ENCODE measurements around the gene TMEM47. TPM values are rescaled to one million over a fixed set of nuclear protein-coding genes. Genes with fewer than 3 reads are reported as not detected.

TMEM47 gene
- total RNA-seq (54.1 TPM), polyA plus RNA-seq (47.7 TPM)

DNA sequence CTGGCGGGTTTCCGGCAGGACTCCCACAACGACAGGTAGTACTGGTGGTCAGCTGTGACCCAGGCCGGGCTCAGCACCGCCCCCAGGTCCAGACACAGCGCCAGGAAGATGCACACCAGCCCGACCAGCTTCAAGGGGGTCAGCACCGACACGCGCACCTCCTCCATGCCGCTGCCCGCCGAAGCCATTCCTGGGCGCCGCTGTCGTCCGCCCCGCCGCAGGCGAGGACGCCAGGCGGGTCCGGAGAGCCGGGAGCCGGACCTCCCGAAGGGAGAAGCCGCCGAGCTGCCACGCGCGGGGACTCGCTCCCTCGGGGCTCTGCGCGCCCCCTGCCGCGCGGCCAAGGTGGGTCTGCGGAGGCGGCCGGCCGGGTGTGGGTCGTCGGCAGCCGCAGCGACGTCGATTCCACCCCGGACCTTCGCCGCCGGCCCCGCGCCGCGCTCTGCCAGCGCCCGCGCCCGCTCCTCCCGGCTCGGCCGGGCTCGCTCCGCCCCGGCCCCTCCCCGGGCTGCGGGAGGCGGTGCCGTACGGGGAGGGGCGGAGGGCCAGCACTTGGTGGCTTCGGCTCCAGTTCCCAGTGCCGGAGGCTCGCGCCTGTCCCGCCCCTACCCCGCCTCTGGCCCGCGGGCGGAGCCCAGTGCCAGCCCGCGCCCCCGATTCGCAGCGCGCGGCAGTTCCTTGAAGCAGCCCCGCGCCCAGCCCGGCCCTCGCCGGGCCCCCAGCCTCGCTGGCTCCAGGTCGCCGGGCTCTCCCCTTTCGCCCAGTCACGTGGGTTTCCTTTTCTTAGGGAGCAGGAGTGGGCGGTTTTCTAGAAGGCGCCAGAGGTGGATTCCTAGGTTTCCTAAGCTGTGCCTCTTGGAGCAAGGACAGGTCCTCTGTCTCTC is at the start of gene TMEM47:
TSS of gene TMEM47 (minus strand) at position 444 of the 884 bp plus-strand sequence. CDS start at position 188, 256 bp downstream.
- DNase-seq (ENCODE audit: extremely low spot score) = no peak
- peak within 1 kb of the TSS; percentile 73 for H3K27ac ChIP-seq (ENCODE audit: low read depth)

GRCh38 chrX:34687095-34687494 is 30.0 kb upstream of the TMEM47 start:
- H3K36me3 ChIP-seq (ENCODE audit: insufficient read depth) = no peaks in the 10 kb centered on the region
- no peak for DNase-seq (ENCODE audit: extremely low spot score)
- H3K4me1 ChIP-seq (ENCODE audit: insufficient read depth) = no peaks in the 10 kb centered on the region
- 68% methylated on average over 2 of the region's 2 CpGs for WGBS
- no peak overlapping the region for H3K27ac ChIP-seq (ENCODE audit: low read depth)
- no peak overlapping the region for H3K4me3 ChIP-seq (ENCODE audit: low read depth, low read length)

More for the DNA sequence above, at the start of gene TMEM47:
- Histone ChIP-seq H3K36me3 (ENCODE audit: insufficient read depth) (no peaks in the 10 kb centered on the region), H3K4me3 (ENCODE audit: low read depth, low read length) (peak within 1 kb of the TSS; percentile 76), H3K4me1 (ENCODE audit: insufficient read depth) (no peaks in the 10 kb centered on the region)
- WGBS = 2% methylated on average over 87 of the region's 100 CpGs

DNA sequence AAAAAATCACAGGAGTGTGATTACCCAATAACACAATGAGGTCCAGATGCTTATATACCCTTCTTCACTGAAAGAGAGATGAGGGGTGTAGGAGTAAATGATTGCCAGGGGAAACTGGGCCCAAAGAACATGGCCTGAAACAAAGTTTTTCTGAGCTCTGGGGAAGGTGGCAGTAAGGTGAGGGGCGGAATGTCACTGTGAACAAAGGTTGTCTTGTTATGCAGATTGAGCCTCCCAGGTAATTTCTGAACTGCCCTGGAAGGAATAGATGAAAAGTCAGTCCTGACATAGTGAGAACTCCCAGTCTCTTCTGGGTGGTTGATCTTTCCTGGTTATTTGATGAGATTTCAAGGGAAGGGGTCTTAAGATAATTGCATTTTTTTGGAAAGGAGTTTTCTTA is 2.5 kb upstream of the TMEM47 start:
- no peak for DNase-seq (ENCODE audit: extremely low spot score)
- Histone ChIP-seq H3K4me1 (ENCODE audit: insufficient read depth) (no peaks in the 10 kb centered on the region), H3K4me3 (ENCODE audit: low read depth, low read length) (no peak overlapping the region), H3K27ac (ENCODE audit: low read depth) (no peak overlapping the region), H3K36me3 (ENCODE audit: insufficient read depth) (no peaks in the 10 kb centered on the region)
- 96% methylated on average over 1 of the region's 1 CpG for WGBS

- H3K36me3 ChIP-seq (ENCODE audit: insufficient read depth) = no peaks in the 10 kb centered on the region
- WGBS = 90% methylated on average over 4 of the region's 4 CpGs
- no peaks in the 10 kb centered on the region for H3K4me1 ChIP-seq (ENCODE audit: insufficient read depth)
- no peak overlapping the region for H3K27ac ChIP-seq (ENCODE audit: low read depth)
- H3K4me3 ChIP-seq (ENCODE audit: low read depth, low read length) = no peak overlapping the region
- DNase-seq (ENCODE audit: extremely low spot score) = no peak
Observed at GRCh38 chrX:34658326-34658725, 1.2 kb upstream of the TMEM47 start.

GRCh38 chrX:34657726-34658070 is 613 bp upstream of the TMEM47 start:
- peak overlapping the region; percentile 76 for H3K4me3 ChIP-seq (ENCODE audit: low read depth, low read length)
- WGBS = 5% methylated on average over 13 of the region's 13 CpGs
- H3K4me1 ChIP-seq (ENCODE audit: insufficient read depth) = no peaks in the 10 kb centered on the region
- H3K27ac ChIP-seq (ENCODE audit: low read depth) = no peak overlapping the region
- DNase-seq (ENCODE audit: extremely low spot score) = no peak
- no peaks in the 10 kb centered on the region for H3K36me3 ChIP-seq (ENCODE audit: insufficient read depth)

DNA sequence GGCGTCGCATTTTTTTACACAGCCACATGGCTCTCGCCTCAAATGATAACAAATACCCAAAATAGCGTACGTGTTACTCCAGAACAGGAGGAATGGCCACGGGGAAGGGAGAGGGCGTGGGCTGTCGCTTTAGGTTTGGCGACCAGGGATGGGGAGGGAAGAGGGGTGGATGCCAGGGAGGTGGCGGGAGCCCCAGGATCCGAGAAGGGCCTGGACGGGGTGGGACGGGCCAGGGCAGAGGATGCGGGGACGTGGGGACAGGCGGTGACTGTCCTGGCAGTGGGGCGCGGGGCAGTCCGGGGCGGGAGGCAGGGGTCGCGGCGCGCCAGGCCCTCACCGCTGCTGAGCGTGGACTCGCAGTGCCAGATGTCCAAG is 631 bp downstream of the TMEM47 start:
- Histone ChIP-seq H3K4me1 (ENCODE audit: insufficient read depth) (no peaks in the 10 kb centered on the region), H3K36me3 (ENCODE audit: insufficient read depth) (no peaks in the 10 kb centered on the region), H3K27ac (ENCODE audit: low read depth) (peak overlapping the region; percentile 73), H3K4me3 (ENCODE audit: low read depth, low read length) (peak overlapping the region; percentile 76)
- 1% methylated on average over 26 of the region's 27 CpGs for WGBS
- DNase-seq (ENCODE audit: extremely low spot score) = no peak

- H3K4me3 ChIP-seq (ENCODE audit: low read depth, low read length) = peak overlapping the region; percentile 76
- no peaks in the 10 kb centered on the region for H3K36me3 ChIP-seq (ENCODE audit: insufficient read depth)
- peak overlapping the region; percentile 50 for H3K27ac ChIP-seq (ENCODE audit: low read depth)
- DNase-seq (ENCODE audit: extremely low spot score) = no peak
- H3K4me1 ChIP-seq (ENCODE audit: insufficient read depth) = no peaks in the 10 kb centered on the region
- 3% methylated on average over 25 of the region's 25 CpGs for WGBS
Observed at GRCh38 chrX:34655501-34656455, 1.3 kb downstream of the TMEM47 start.

- H3K4me1 ChIP-seq (ENCODE audit: insufficient read depth) = no peaks in the 10 kb centered on the region
- no peak overlapping the region for H3K27ac ChIP-seq (ENCODE audit: low read depth)
- 29% methylated on average over 9 of the region's 9 CpGs for WGBS
- peak overlapping the region; percentile 76 for H3K4me3 ChIP-seq (ENCODE audit: low read depth, low read length)
- DNase-seq (ENCODE audit: extremely low spot score) = no peak
- H3K36me3 ChIP-seq (ENCODE audit: insufficient read depth) = no peaks in the 10 kb centered on the region
Observed at GRCh38 chrX:34654696-34655490, 2.2 kb downstream of the TMEM47 start.

GRCh38 chrX:34653811-34654210 is 3.3 kb downstream of the TMEM47 start:
- peak overlapping the region; percentile 76 for H3K4me3 ChIP-seq (ENCODE audit: low read depth, low read length)
- WGBS = 52% methylated on average over 6 of the region's 6 CpGs

DNA sequence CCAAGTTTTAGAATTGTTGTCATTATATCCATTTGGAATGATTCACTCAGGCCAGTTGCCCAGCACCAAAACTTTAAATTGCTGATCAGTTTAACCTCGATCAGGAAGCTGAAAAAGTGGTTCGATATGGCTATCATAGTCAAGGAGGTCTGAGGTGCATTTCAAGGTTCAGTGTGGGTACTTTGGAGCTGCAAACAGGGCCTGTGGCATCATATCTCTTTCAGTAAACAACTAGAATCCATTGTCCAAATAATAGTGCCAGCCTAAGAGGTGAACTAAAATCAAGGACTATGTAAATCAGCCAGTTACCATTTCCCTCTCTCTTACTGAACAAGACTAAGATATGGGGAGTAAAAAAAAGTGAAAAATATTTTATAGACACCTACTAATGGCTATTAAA is 14.2 kb downstream of the TMEM47 start:
- no peaks in the 10 kb centered on the region for H3K4me1 ChIP-seq (ENCODE audit: insufficient read depth)

More at GRCh38 chrX:34653811-34654210, 3.3 kb downstream of the TMEM47 start:
- H3K27ac ChIP-seq (ENCODE audit: low read depth) = no peak overlapping the region
- DNase-seq (ENCODE audit: extremely low spot score) = no peak
- no peaks in the 10 kb centered on the region for H3K4me1 ChIP-seq (ENCODE audit: insufficient read depth)
- no peaks in the 10 kb centered on the region for H3K36me3 ChIP-seq (ENCODE audit: insufficient read depth)

GRCh38 chrX:34638116-34638515 is 19.0 kb downstream of the TMEM47 start:
- WGBS = 53% methylated on average over 1 of the region's 1 CpG
- H3K4me1 ChIP-seq (ENCODE audit: insufficient read depth) = no peaks in the 10 kb centered on the region
- H3K4me3 ChIP-seq (ENCODE audit: low read depth, low read length) = no peak overlapping the region
- no peaks in the 10 kb centered on the region for H3K36me3 ChIP-seq (ENCODE audit: insufficient read depth)
- H3K27ac ChIP-seq (ENCODE audit: low read depth) = no peak overlapping the region
- DNase-seq (ENCODE audit: extremely low spot score) = no peak

More for the DNA sequence above, 14.2 kb downstream of the TMEM47 start:
- DNase-seq (ENCODE audit: extremely low spot score) = no peak
- Histone ChIP-seq H3K4me3 (ENCODE audit: low read depth, low read length) (no peak overlapping the region), H3K27ac (ENCODE audit: low read depth) (no peak overlapping the region), H3K36me3 (ENCODE audit: insufficient read depth) (no peaks in the 10 kb centered on the region)
- WGBS = 74% methylated on average over 2 of the region's 2 CpGs

DNA sequence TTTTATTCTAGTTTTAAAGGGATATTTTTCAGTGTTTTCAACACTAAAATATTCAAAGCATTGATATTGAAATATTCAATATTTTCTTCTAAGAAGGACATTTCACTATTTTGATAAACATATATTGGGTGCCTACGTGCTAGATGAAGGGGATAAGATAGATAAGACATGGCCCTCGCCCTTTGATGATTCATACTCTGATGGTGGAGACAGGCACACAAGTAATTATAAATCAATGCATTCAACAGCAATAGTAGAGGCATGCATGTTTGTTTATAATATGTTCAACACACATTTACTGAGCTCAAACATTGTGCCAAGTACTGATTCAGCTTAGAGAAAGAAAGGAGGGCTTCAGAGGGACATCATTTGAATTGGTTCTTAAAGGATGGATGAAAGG is 22.7 kb downstream of the TMEM47 start:
- DNase-seq (ENCODE audit: extremely low spot score) = no peak
- H3K4me1 ChIP-seq (ENCODE audit: insufficient read depth) = no peaks in the 10 kb centered on the region
- H3K36me3 ChIP-seq (ENCODE audit: insufficient read depth) = no peaks in the 10 kb centered on the region
- H3K4me3 ChIP-seq (ENCODE audit: low read depth, low read length) = no peak overlapping the region
- 57% methylated on average over 2 of the region's 2 CpGs for WGBS
- H3K27ac ChIP-seq (ENCODE audit: low read depth) = no peak overlapping the region

DNA sequence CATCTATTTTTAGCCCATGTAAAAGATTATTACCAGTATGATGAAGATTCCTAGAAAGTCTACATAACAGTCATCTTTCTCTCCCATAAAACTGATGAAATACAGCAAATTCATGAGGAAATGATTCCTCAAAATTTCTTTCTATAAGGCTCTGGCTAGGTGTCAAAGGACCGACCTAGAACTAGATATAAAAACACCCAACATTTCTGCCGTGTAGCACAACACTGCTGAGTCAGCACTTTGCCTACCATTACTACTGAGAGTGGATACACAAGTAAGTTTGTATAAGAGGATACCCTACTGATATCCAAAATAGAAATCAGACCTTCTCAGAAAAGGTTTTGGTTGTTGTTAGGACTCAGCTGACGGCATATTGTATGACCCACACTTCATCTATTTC is 24.7 kb downstream of the TMEM47 start:
- 53% methylated on average over 3 of the region's 3 CpGs for WGBS
- Histone ChIP-seq H3K36me3 (ENCODE audit: insufficient read depth) (no peaks in the 10 kb centered on the region), H3K27ac (ENCODE audit: low read depth) (no peak overlapping the region), H3K4me1 (ENCODE audit: insufficient read depth) (no peaks in the 10 kb centered on the region), H3K4me3 (ENCODE audit: low read depth, low read length) (no peak overlapping the region)
- no peak for DNase-seq (ENCODE audit: extremely low spot score)
